ENCODE measurements around the gene C22orf23.

DNA sequence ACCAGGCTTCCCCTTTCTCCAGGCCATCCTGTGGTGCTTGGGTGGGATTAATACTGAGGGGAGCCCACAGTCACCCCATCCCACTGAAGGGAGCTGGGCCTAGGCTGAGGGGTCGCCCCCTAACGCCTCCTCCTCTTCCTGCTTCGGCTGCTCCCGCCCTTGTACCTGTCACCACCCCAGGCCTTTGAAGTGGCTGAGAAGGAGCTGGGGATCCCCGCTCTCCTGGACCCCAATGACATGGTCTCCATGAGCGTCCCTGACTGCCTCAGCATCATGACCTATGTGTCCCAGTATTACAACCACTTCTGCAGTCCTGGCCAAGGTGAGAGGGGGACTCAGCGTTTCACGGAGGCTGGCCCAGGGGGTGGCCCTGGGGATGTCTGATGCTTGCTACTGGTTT, 41.2 kb downstream of the C22orf23 start:
- no peak for TF ChIP-seq LEF1 (IDR thresholded peaks at IDR 0.05; ENCODE audit: borderline replicate concordance)
- TF ChIP-seq CTBP1 (IDR thresholded peaks at IDR 0.05; ENCODE audit: borderline replicate concordance) = no peak

Data from HEK293T (cell line).